Measurements from ENCODE around the gene MAP3K13. TPM values are rescaled to one million over a fixed set of nuclear protein-coding genes. Genes with fewer than 3 reads are reported as not detected.

Gene MAP3K13
- total RNA-seq, 4 donors from 2014 or later: 8.4 to 18.0 (median 13.6) TPM

GRCh38 chr3:185342459-185343174 lies 20.3 kb upstream of the MAP3K13 start:
- WGBS, 2 donors: 82 to 87% methylated on average over 7 of the region's 7 CpGs
- no peak overlapping the region for H3K27ac ChIP-seq
- H3K4me1 ChIP-seq: no peaks in the 10 kb centered on the region
- no peak for DNase-seq (ENCODE audit: low spot score in 2 of 2)
- H3K36me3 ChIP-seq: no peaks in the 10 kb centered on the region
- H3K27me3 ChIP-seq: no peaks in the 10 kb centered on the region
- TF ChIP-seq EP300 (IDR thresholded peaks at IDR 0.05) (no peak), CTCF (IDR thresholded peaks at IDR 0.05) (no peak)
- H3K9me3 ChIP-seq: no peaks in the 10 kb centered on the region
- H3K4me3 ChIP-seq: no peak overlapping the region

GRCh38 chr3:185347399-185347798 lies 15.5 kb upstream of the MAP3K13 start:
- DNase-seq (ENCODE audit: low spot score in 2 of 2): no peak
- 83 to 85% methylated on average over 9 of the region's 9 CpGs for WGBS, 2 donors
- H3K9me3 ChIP-seq: no peaks in the 10 kb centered on the region
- H3K27me3 ChIP-seq: no peaks in the 10 kb centered on the region
- no peak for TF ChIP-seq EP300 (IDR thresholded peaks at IDR 0.05)
- H3K36me3 ChIP-seq: no peaks in the 10 kb centered on the region
- H3K4me1 ChIP-seq: no peaks in the 10 kb centered on the region
- H3K27ac ChIP-seq: no peak overlapping the region
- no peak overlapping the region for H3K4me3 ChIP-seq

- 82 to 89% methylated on average over 6 of the region's 6 CpGs for WGBS, 2 donors
- no peak for DNase-seq (ENCODE audit: low spot score in 2 of 2)
- no peaks in the 10 kb centered on the region for H3K4me1 ChIP-seq
These were observed 12.1 kb upstream of the MAP3K13 start for GRCh38 chr3:185350841-185351240.

GRCh38 chr3:185351396-185351795 lies 11.5 kb upstream of the MAP3K13 start:
- DNase-seq (ENCODE audit: low spot score in 2 of 2): no peak
- Histone ChIP-seq H3K4me3 (no peak overlapping the region), H3K36me3 (no peaks in the 10 kb centered on the region), H3K27me3 (no peaks in the 10 kb centered on the region), H3K27ac (no peak overlapping the region), H3K4me1 (no peaks in the 10 kb centered on the region), H3K9me3 (no peaks in the 10 kb centered on the region)
- 66 to 71% methylated on average over 2 of the region's 2 CpGs for WGBS, 2 donors
- no peak for TF ChIP-seq CTCF (IDR thresholded peaks at IDR 0.05)
- TF ChIP-seq EP300 (IDR thresholded peaks at IDR 0.05): no peak
- no peak for TF ChIP-seq POLR2A (IDR thresholded peaks at IDR 0.05)

More at GRCh38 chr3:185350841-185351240, 12.1 kb upstream of the MAP3K13 start:
- no peaks in the 10 kb centered on the region for H3K9me3 ChIP-seq
- H3K27ac ChIP-seq: no peak overlapping the region
- H3K36me3 ChIP-seq: no peaks in the 10 kb centered on the region
- no peak overlapping the region for H3K4me3 ChIP-seq
- TF ChIP-seq CTCF (IDR thresholded peaks at IDR 0.05) (no peak), EP300 (IDR thresholded peaks at IDR 0.05) (no peak), POLR2A (IDR thresholded peaks at IDR 0.05) (no peak)
- H3K27me3 ChIP-seq: no peaks in the 10 kb centered on the region

GRCh38 chr3:185353225-185353624 lies 9.7 kb upstream of the MAP3K13 start:
- DNase-seq (ENCODE audit: low spot score in 2 of 2): no peak

GRCh38 chr3:185353823-185354614 lies 8.9 kb upstream of the MAP3K13 start:
- H3K9me3 ChIP-seq: no peaks in the 10 kb centered on the region
- TF ChIP-seq CTCF (IDR thresholded peaks at IDR 0.05) (peak in 3 of 5 experiments; percentile 53 to 75 (median 59)), POLR2A (IDR thresholded peaks at IDR 0.05) (no peak)
- no peak overlapping the region for H3K27ac ChIP-seq
- no peaks in the 10 kb centered on the region for H3K27me3 ChIP-seq
- no peaks in the 10 kb centered on the region for H3K36me3 ChIP-seq
- H3K4me3 ChIP-seq: no peak overlapping the region
- no peaks in the 10 kb centered on the region for H3K4me1 ChIP-seq
- 39 to 40% methylated on average over 13 of the region's 13 CpGs for WGBS, 2 donors
- peak; percentile 16 to 63 for DNase-seq (ENCODE audit: low spot score in 2 of 2)

More at GRCh38 chr3:185353225-185353624, 9.7 kb upstream of the MAP3K13 start:
- TF ChIP-seq POLR2A (IDR thresholded peaks at IDR 0.05): no peak
- no peak for TF ChIP-seq EP300 (IDR thresholded peaks at IDR 0.05)
- H3K36me3 ChIP-seq: no peaks in the 10 kb centered on the region
- H3K9me3 ChIP-seq: no peaks in the 10 kb centered on the region
- no peak overlapping the region for H3K4me3 ChIP-seq
- WGBS, 2 donors: 83 to 86% methylated on average over 5 of the region's 5 CpGs
- no peaks in the 10 kb centered on the region for H3K27me3 ChIP-seq
- no peak overlapping the region for H3K27ac ChIP-seq
- H3K4me1 ChIP-seq: no peaks in the 10 kb centered on the region
